GM21825 (cell line): ENCODE measurements around the gene LPP.

ENCODE experiments used
- ATAC-seq: cut with Tn5 transposase; IDR thresholded peaks from one replicate; pipeline ENCODE4 v1.9.1; 2021; ENCODE audit warnings: mild to moderate bottlenecking, moderate library complexity; ENCODE audit not compliant: unreplicated experiment

LPP gene

GRCh38 chr3:188244395-188244861 is 90.5 kb downstream of the LPP start:
- ATAC-seq = no peak

GRCh38 chr3:188246905-188247304 is 92.9 kb downstream of the LPP start:
- no peak for ATAC-seq

GRCh38 chr3:188248036-188248561 is 94.1 kb downstream of the LPP start:
- ATAC-seq = no peak

- no peak for ATAC-seq
Measured at GRCh38 chr3:188253123-188253793, 99.3 kb downstream of the LPP start.

- no peak for ATAC-seq
Measured at GRCh38 chr3:188253800-188254452, 100.0 kb downstream of the LPP start.

GRCh38 chr3:188254520-188255070 is 100.6 kb downstream of the LPP start:
- ATAC-seq = no peak

- no peak for ATAC-seq
Measured at GRCh38 chr3:188255190-188255589, 101.2 kb downstream of the LPP start.

GRCh38 chr3:188256758-188257157 is 102.8 kb downstream of the LPP start:
- no peak for ATAC-seq

- no peak for ATAC-seq
Measured at GRCh38 chr3:188257384-188258026, 103.5 kb downstream of the LPP start.

- no peak for ATAC-seq
Measured at GRCh38 chr3:188259191-188259590, 105.2 kb downstream of the LPP start.

GRCh38 chr3:188259596-188259995 is 105.6 kb downstream of the LPP start:
- ATAC-seq = no peak

GRCh38 chr3:188261011-188261410 is 107.1 kb downstream of the LPP start:
- no peak for ATAC-seq

GRCh38 chr3:188262488-188262887 is 108.5 kb downstream of the LPP start:
- ATAC-seq = no peak

GRCh38 chr3:188262913-188263683 is 109.1 kb downstream of the LPP start:
- no peak for ATAC-seq

GRCh38 chr3:188264226-188265207 is 110.6 kb downstream of the LPP start:
- ATAC-seq = no peak

- no peak for ATAC-seq
Measured at GRCh38 chr3:188266562-188267274, 112.8 kb downstream of the LPP start.

GRCh38 chr3:188267790-188268335 is 113.9 kb downstream of the LPP start:
- no peak for ATAC-seq

GRCh38 chr3:188268336-188268735 is 114.4 kb downstream of the LPP start:
- ATAC-seq = no peak

- ATAC-seq = no peak
Measured at GRCh38 chr3:188269040-188269439, 115.1 kb downstream of the LPP start.
